OCI-LY7 (cell line): Measurements from ENCODE around the gene SURF1.
"Not testable (repeated sequence)": the region's sequence is repeated elsewhere in the genome, so short reads cannot be mapped to it uniquely, and the experiment has no call there.

ENCODE experiments used
- EZH2phosphoT487 ChIP-seq: fragments of 200-600 bp; sonication (generic); IDR thresholded peaks from 2 replicates; pipeline ENCODE4 v1.6.1; 2018; ENCODE audit warnings: low read depth, borderline replicate concordance, mild to moderate bottlenecking, mixed run types, antibody characterized with exemption, low read length, moderate library complexity, mixed read lengths
- TF ChIP-seq, protein P1 (sequence below): fragments of 200-600 bp; sonication (generic); conservative IDR thresholded peaks from 2 replicates; pipeline ENCODE4 v1.5.1; 2014; ENCODE audit warnings: mild to moderate bottlenecking, antibody characterized with exemption, low read length, moderate library complexity, mixed read lengths

DNA sequence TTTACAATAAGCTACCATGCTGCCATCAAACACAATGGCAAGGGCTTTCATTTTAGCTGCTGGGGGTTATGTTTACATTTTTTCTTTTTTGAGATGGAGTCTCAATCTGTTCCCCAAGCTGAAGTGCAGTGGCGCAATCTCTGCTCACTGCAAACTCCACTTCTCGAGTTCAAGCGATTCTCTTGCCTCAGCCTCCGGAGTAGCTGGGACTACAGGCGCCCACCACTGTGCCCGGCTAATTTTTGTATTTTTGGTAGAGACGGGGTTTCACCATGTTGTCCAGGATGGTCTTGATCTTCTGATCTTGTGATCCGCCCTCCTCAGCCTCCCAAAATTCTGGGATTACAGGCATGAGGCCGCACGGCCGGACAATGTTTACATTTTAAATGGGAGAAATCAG is 21.4 kb downstream of the SURF1 start:
- TF ChIP-seq, protein P1, sequence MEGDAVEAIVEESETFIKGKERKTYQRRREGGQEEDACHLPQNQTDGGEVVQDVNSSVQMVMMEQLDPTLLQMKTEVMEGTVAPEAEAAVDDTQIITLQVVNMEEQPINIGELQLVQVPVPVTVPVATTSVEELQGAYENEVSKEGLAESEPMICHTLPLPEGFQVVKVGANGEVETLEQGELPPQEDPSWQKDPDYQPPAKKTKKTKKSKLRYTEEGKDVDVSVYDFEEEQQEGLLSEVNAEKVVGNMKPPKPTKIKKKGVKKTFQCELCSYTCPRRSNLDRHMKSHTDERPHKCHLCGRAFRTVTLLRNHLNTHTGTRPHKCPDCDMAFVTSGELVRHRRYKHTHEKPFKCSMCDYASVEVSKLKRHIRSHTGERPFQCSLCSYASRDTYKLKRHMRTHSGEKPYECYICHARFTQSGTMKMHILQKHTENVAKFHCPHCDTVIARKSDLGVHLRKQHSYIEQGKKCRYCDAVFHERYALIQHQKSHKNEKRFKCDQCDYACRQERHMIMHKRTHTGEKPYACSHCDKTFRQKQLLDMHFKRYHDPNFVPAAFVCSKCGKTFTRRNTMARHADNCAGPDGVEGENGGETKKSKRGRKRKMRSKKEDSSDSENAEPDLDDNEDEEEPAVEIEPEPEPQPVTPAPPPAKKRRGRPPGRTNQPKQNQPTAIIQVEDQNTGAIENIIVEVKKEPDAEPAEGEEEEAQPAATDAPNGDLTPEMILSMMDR = not testable (repeated sequence)
- TF ChIP-seq EZH2phosphoT487 = not testable (repeated sequence)
